HUES48 (cell line): ENCODE data around the gene ITPK1.

Source experiments
- H3K27ac ChIP-seq: one replicate; pipeline ENCODE4 v1.7.0; 2013; ENCODE audit warnings: low read depth, low read length, inconsistent platforms
- H3K27me3 ChIP-seq: 2 replicates; pipeline ENCODE4 v1.6.1; 2013; ENCODE audit warnings: mild to moderate bottlenecking, low read length; ENCODE audit not compliant: control insufficient read depth, insufficient read depth
- H3K36me3 ChIP-seq: 2 replicates; pipeline ENCODE4 v1.6.1; 2013; ENCODE audit warnings: low read length; ENCODE audit not compliant: control insufficient read depth, insufficient read depth
- H3K4me1 ChIP-seq: 2 replicates; pipeline ENCODE4 v1.6.1; 2013; ENCODE audit warnings: mild to moderate bottlenecking, low read length; ENCODE audit not compliant: control insufficient read depth, insufficient read depth
- H3K4me3 ChIP-seq: 2 replicates; pipeline ENCODE4 v1.5.1; 2013; ENCODE audit warnings: mild to moderate bottlenecking, low read depth, low read length
- H3K9ac ChIP-seq: 2 replicates; pipeline ENCODE4 v1.6.1; 2013; ENCODE audit warnings: mild to moderate bottlenecking, low read depth, low read length, moderate library complexity
- H3K9me3 ChIP-seq: 2 replicates; pipeline ENCODE4 v1.6.1; 2013; ENCODE audit warnings: low read length; ENCODE audit not compliant: control insufficient read depth, insufficient read depth

ITPK1 gene

DNA sequence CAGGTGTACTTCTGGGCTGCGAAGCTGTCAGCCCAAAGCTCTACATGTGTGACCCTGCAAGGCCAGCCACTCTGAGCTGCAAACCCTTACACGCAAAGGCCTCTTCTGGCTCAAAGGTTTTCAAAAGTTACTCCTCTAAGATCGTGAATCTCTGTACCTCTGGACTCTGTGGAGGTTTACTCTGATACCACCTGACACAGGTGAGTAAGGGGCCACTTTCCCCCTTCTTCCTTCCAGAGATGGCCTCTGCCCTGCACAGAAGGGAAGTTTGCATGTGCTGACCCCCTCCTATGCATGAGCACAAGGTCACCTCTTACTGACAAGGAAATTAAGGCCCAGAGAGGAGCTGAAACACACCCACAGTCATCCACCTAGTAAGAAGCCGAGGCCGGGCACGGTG, 14.5 kb downstream of the ITPK1 start:
- Histone ChIP-seq H3K9me3 (no peaks in the 10 kb centered on the region), H3K36me3 (no peaks in the 10 kb centered on the region), H3K9ac (no peak overlapping the region), H3K27me3 (no peaks in the 10 kb centered on the region), H3K4me1 (peaks cover 27% of the 10 kb centered on the region), H3K27ac (no peak overlapping the region), H3K4me3 (no peak overlapping the region)

DNA sequence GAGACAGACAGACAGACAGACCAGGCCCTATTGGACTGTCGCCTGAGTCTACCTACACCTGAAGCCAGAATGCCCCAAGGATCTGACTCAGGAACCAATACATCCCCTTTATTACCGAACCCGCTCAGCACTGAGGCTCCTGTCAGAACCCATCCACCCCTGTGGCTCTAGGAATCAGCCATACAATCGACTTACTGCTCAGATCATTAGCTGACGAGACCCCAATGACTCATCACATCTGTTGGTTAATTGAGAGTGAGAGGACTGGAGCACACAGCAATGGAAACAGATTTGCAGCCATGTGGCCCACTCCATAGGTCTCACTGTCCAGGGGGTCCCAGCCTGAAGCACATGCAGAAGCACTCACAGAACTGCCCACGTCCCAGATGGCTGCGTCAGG, 15.2 kb downstream of the ITPK1 start:
- H3K9ac ChIP-seq = no peak overlapping the region
- H3K27me3 ChIP-seq = no peaks in the 10 kb centered on the region
- peaks cover 27% of the 10 kb centered on the region for H3K4me1 ChIP-seq
- no peaks in the 10 kb centered on the region for H3K36me3 ChIP-seq
- H3K9me3 ChIP-seq = no peaks in the 10 kb centered on the region
- no peak overlapping the region for H3K4me3 ChIP-seq
- H3K27ac ChIP-seq = no peak overlapping the region

GRCh38 chr14:93100100-93100499, 15.6 kb downstream of the ITPK1 start:
- Histone ChIP-seq H3K9ac (no peak overlapping the region; the same call in 1 of the 2 replicates), H3K4me3 (no peak overlapping the region), H3K27me3 (no peaks in the 10 kb centered on the region), H3K9me3 (no peaks in the 10 kb centered on the region), H3K27ac (no peak overlapping the region), H3K4me1 (peaks cover 24% of the 10 kb centered on the region), H3K36me3 (no peaks in the 10 kb centered on the region)

DNA sequence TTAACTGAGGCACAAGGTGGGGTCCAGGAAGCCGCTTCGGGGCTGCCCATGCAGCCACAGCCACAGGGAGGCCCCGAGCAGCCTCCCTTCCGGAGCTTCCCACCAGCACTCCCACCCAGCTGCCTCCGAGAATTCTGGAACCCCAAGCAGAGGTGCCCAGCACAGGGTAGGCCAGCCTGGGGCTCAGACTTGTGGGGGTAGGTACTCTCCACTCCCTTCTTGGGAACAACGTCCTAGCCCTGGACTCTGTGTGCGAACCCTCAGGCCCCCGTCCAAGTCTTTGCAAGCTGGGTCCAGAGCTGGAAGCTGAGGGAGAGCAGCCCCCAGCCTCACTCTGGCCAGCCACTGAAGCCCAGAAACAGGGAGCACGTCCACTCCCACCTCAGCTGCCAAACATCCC, 16.1 kb downstream of the ITPK1 start:
- Histone ChIP-seq H3K4me3 (no peak overlapping the region), H3K36me3 (no peaks in the 10 kb centered on the region), H3K9ac (no peak overlapping the region), H3K27ac (no peak overlapping the region), H3K27me3 (no peaks in the 10 kb centered on the region), H3K4me1 (peaks cover 20% of the 10 kb centered on the region), H3K9me3 (no peaks in the 10 kb centered on the region)

DNA sequence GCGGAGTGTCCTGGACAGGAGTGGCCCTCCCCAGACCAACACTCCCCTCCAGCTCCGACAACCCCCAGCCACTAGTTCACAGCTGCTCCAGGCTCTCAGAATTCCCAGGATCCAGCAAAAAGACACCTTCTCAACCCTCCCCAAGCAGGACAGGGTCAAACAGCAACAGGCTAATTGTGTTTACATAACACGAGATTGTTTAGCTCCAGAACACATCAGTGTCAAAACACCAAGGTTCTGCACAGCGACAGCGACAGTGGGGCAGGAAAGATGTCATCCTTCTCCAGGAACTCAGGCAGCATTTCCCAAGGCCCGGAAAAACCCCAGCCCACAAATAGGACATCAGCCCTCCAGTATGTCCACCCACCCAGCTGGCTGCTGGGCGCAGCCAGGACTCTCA, 16.5 kb downstream of the ITPK1 start:
- Histone ChIP-seq H3K27ac (no peak overlapping the region), H3K9me3 (no peaks in the 10 kb centered on the region), H3K36me3 (no peaks in the 10 kb centered on the region), H3K4me3 (no peak overlapping the region), H3K4me1 (peaks cover 19% of the 10 kb centered on the region), H3K9ac (no peak overlapping the region), H3K27me3 (no peaks in the 10 kb centered on the region)

- Histone ChIP-seq H3K9ac (no peak overlapping the region), H3K4me1 (peaks cover 15% of the 10 kb centered on the region), H3K36me3 (no peaks in the 10 kb centered on the region), H3K9me3 (no peaks in the 10 kb centered on the region), H3K4me3 (no peak overlapping the region), H3K27ac (no peak overlapping the region), H3K27me3 (no peaks in the 10 kb centered on the region)
These were observed 18.9 kb downstream of the ITPK1 start for GRCh38 chr14:93096691-93097322.

- Histone ChIP-seq H3K9me3 (no peaks in the 10 kb centered on the region), H3K27ac (no peak overlapping the region), H3K4me3 (no peak overlapping the region)
These were observed 19.8 kb downstream of the ITPK1 start for GRCh38 chr14:93095742-93096510.

GRCh38 chr14:93094121-93094918, 21.4 kb downstream of the ITPK1 start:
- no peaks in the 10 kb centered on the region for H3K27me3 ChIP-seq
- H3K9me3 ChIP-seq = no peaks in the 10 kb centered on the region
- no peaks in the 10 kb centered on the region for H3K36me3 ChIP-seq
- H3K4me1 ChIP-seq = no peaks in the 10 kb centered on the region; the same call in 1 of the 2 replicates
- no peak overlapping the region for H3K4me3 ChIP-seq
- H3K9ac ChIP-seq = no peak overlapping the region
- no peak overlapping the region for H3K27ac ChIP-seq

More at GRCh38 chr14:93095742-93096510, 19.8 kb downstream of the ITPK1 start:
- H3K36me3 ChIP-seq = no peaks in the 10 kb centered on the region
- no peaks in the 10 kb centered on the region for H3K27me3 ChIP-seq
- peaks cover 9% of the 10 kb centered on the region; the same call in 1 of the 2 replicates for H3K4me1 ChIP-seq
- no peak overlapping the region for H3K9ac ChIP-seq

- Histone ChIP-seq H3K9ac (no peak overlapping the region), H3K27me3 (no peaks in the 10 kb centered on the region), H3K4me1 (no peaks in the 10 kb centered on the region; the same call in 1 of the 2 replicates), H3K4me3 (no peak overlapping the region), H3K9me3 (no peaks in the 10 kb centered on the region), H3K27ac (no peak overlapping the region), H3K36me3 (no peaks in the 10 kb centered on the region)
These were observed 22.8 kb downstream of the ITPK1 start for GRCh38 chr14:93092606-93093556.

GRCh38 chr14:93091666-93092065, 24.1 kb downstream of the ITPK1 start:
- Histone ChIP-seq H3K36me3 (no peaks in the 10 kb centered on the region), H3K9ac (no peak overlapping the region), H3K4me3 (no peak overlapping the region), H3K27ac (no peak overlapping the region), H3K27me3 (no peaks in the 10 kb centered on the region), H3K9me3 (no peaks in the 10 kb centered on the region), H3K4me1 (peaks cover 3% of the 10 kb centered on the region)
